HG03354 (cell line): ENCODE results near the gene RIMOC1.
A peak's percentile ranks its signal among the peaks of the same experiment; 100 is the strongest.

Source experiments
- ATAC-seq: cut with Tn5 transposase; IDR thresholded peaks from one replicate; pipeline ENCODE4 v1.9.1; 2021; ENCODE audit warnings: mild to moderate bottlenecking; ENCODE audit not compliant: unreplicated experiment, poor library complexity, severe bottlenecking

RIMOC1 gene

GRCh38 chr5:41885286-41885685, 18.9 kb upstream of the RIMOC1 start:
- no peak for ATAC-seq

- ATAC-seq = peak; percentile 65
Observed at GRCh38 chr5:41891066-41891707, 13.0 kb upstream of the RIMOC1 start.

GRCh38 chr5:41892031-41892430, 12.1 kb upstream of the RIMOC1 start:
- ATAC-seq = no peak

- ATAC-seq = peak; percentile 68
Observed at GRCh38 chr5:41893074-41893851, 10.9 kb upstream of the RIMOC1 start.

GRCh38 chr5:41896230-41896629, 7.9 kb upstream of the RIMOC1 start:
- ATAC-seq = no peak

- ATAC-seq = no peak
Observed at GRCh38 chr5:41903382-41903891, 707 bp upstream of the RIMOC1 start.

GRCh38 chr5:41906151-41906550, 2.0 kb downstream of the RIMOC1 start:
- no peak for ATAC-seq

GRCh38 chr5:41908374-41909079, 4.4 kb downstream of the RIMOC1 start:
- ATAC-seq = no peak

- ATAC-seq = peak; percentile 52
Observed at GRCh38 chr5:41918105-41918504, 14.0 kb downstream of the RIMOC1 start.

GRCh38 chr5:41921166-41921565, 17.0 kb downstream of the RIMOC1 start:
- no peak for ATAC-seq

- ATAC-seq = no peak
Observed at GRCh38 chr5:41921874-41922273, 17.7 kb downstream of the RIMOC1 start.

- ATAC-seq = no peak
Observed at GRCh38 chr5:41924526-41924871, 20.4 kb downstream of the RIMOC1 start.

- ATAC-seq = peak; percentile 89
Observed at GRCh38 chr5:41924872-41925554, 20.9 kb downstream of the RIMOC1 start, which contains the start of gene FBXO4. Gene FBXO4 (plus strand): TSS chr5:41925281. CDS start chr5:41925310, 29 bp downstream.

- peak; percentile 32 for ATAC-seq
Observed at GRCh38 chr5:41925555-41925951, 21.4 kb downstream of the RIMOC1 start.

- no peak for ATAC-seq
Observed at GRCh38 chr5:41927604-41928003, 23.5 kb downstream of the RIMOC1 start.

GRCh38 chr5:41929035-41929434, 24.9 kb downstream of the RIMOC1 start:
- ATAC-seq = no peak

GRCh38 chr5:41932770-41933169, 28.6 kb downstream of the RIMOC1 start:
- no peak for ATAC-seq

- ATAC-seq = no peak
Observed at GRCh38 chr5:41935544-41935943, 31.4 kb downstream of the RIMOC1 start.

- ATAC-seq = no peak
Observed at GRCh38 chr5:41940641-41941040, 36.5 kb downstream of the RIMOC1 start.
